Urinary bladder (tissue), 4 donors: ENCODE data around the gene FAM222A. TPM values are rescaled to one million over a fixed set of nuclear protein-coding genes. Genes with fewer than 3 reads are reported as not detected.
"Not testable (repeated sequence)": the region's sequence is repeated elsewhere in the genome, so short reads cannot be mapped to it uniquely, and the experiment has no call there.

Source experiments
- DNase-seq: peaks from one replicate; pipeline ENCODE4 v3.0.0-alpha.2; 2015; ENCODE audit errors: extremely low spot score
- H3K27ac ChIP-seq: one replicate; pipeline ENCODE4 v1.5.1; 2013; ENCODE audit warnings: low read depth, mild to moderate bottlenecking, moderate library complexity
- H3K36me3 ChIP-seq: one replicate; pipeline ENCODE4 v1.6.1; 2013; ENCODE audit warnings: mild to moderate bottlenecking, moderate library complexity; ENCODE audit not compliant: insufficient read depth
- H3K4me1 ChIP-seq: one replicate; pipeline ENCODE4 v1.6.1; 2013; ENCODE audit warnings: mild to moderate bottlenecking, moderate library complexity; ENCODE audit not compliant: insufficient read depth
- H3K4me3 ChIP-seq: one replicate; pipeline ENCODE4 v1.5.1; 2013; ENCODE audit warnings: low read depth, low read length
- WGBS: extraction: QIAGEN DNeasy Blood & Tissue Kit; methylation state at CpG from one replicate; pipeline ENCODE4 v1.1.7; 2013; 5-methylcytosine and 5-hydroxymethylcytosine counted together
- polyA plus RNA-seq: library from polyadenylated mRNA; stranded (reverse); fragments of 200-250 nt; gene quantifications from one replicate; pipeline ENCODE4 v1.2.3, GENCODE V29; 2013
- total RNA-seq: library from RNA; depleted of rRNA; stranded (reverse); fragments of >200 nt; gene quantifications from one replicate; pipeline ENCODE4 v1.2.3, GENCODE V29; 2014
- donor health status: healthy with polysubstance abuse.
- donor health status: healthy.

The FAM222A gene
- total and polyA plus RNA-seq, 2 donors, result 1.2 TPM

GRCh38 chr12:109682708-109683060 lies 30.9 kb upstream of the FAM222A start:
- no peak for DNase-seq

DNA sequence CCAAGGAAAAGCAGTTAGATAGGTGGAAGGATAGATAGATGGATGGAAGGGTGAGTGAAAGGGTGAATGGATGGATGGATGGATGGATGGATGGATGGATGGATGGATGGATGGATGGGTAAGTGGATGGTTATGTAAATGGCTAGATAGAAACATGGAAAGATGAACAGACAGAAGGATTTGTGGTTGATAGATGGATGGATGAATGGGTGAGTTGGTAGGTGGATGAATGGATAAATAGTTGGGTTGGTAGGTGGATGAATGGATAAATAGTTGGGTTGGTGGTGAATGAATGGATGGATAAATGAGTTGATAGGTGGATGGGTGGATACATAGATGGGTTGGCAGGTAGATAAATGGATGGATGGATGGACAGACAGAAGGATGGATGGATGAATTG lies 30.3 kb upstream of the FAM222A start:
- no peaks in the 10 kb centered on the region for H3K4me1 ChIP-seq
- H3K36me3 ChIP-seq, result no peaks in the 10 kb centered on the region
- DNase-seq, result no peak
- H3K4me3 ChIP-seq, result no peak overlapping the region
- no peak overlapping the region for H3K27ac ChIP-seq

More at GRCh38 chr12:109682708-109683060, 30.9 kb upstream of the FAM222A start:
- no peaks in the 10 kb centered on the region for H3K4me1 ChIP-seq
- no peak overlapping the region for H3K4me3 ChIP-seq
- H3K36me3 ChIP-seq, result no peaks in the 10 kb centered on the region
- H3K27ac ChIP-seq, result no peak overlapping the region
- WGBS, result 93% methylated on average over 1 of the region's 1 CpG

GRCh38 chr12:109685574-109686447 lies 27.8 kb upstream of the FAM222A start:
- WGBS, result 82% methylated on average over 10 of the region's 10 CpGs

GRCh38 chr12:109686523-109686922 lies 27.1 kb upstream of the FAM222A start:
- Histone ChIP-seq H3K27ac (no peak overlapping the region), H3K4me1 (no peaks in the 10 kb centered on the region), H3K36me3 (no peaks in the 10 kb centered on the region), H3K4me3 (no peak overlapping the region)
- 92% methylated on average over 7 of the region's 7 CpGs for WGBS
- DNase-seq, result no peak

More at GRCh38 chr12:109685574-109686447, 27.8 kb upstream of the FAM222A start:
- Histone ChIP-seq H3K27ac (no peak overlapping the region), H3K4me3 (no peak overlapping the region), H3K36me3 (no peaks in the 10 kb centered on the region), H3K4me1 (no peaks in the 10 kb centered on the region)
- DNase-seq, result no peak

GRCh38 chr12:109687250-109687649 lies 26.4 kb upstream of the FAM222A start:
- H3K27ac ChIP-seq, result no peak overlapping the region
- no peaks in the 10 kb centered on the region for H3K36me3 ChIP-seq
- H3K4me1 ChIP-seq, result no peaks in the 10 kb centered on the region
- no peak overlapping the region for H3K4me3 ChIP-seq
- no peak for DNase-seq
- WGBS, result 81% methylated on average over 6 of the region's 6 CpGs

- no peak overlapping the region for H3K27ac ChIP-seq
- 90% methylated on average over 3 of the region's 3 CpGs for WGBS
- no peaks in the 10 kb centered on the region for H3K4me1 ChIP-seq
- DNase-seq, result no peak
- no peaks in the 10 kb centered on the region for H3K36me3 ChIP-seq
- no peak overlapping the region for H3K4me3 ChIP-seq
These were observed 24.2 kb upstream of the FAM222A start for GRCh38 chr12:109689426-109689825.

DNA sequence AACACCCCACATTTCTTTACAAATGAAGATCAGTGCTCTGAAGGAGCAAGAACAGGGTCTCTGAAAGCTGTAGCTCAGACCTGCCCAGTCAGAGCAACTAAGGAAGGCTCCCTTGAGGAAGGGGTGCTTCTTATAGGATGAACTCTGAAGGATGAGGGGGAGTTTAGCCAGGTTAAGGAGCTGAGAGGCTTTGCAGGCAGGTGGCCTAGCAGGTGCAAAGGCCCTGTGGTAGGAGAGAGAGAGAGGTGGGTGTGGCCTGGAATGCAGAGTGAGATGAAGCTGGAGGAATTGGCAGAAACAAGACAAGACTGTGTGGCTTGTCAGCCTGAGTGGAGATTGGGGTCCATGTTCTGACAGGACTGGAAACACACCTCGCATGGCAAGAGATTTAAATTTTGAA lies 20.5 kb upstream of the FAM222A start:
- no peaks in the 10 kb centered on the region for H3K4me1 ChIP-seq
- DNase-seq, result no peak
- WGBS, result 67% methylated on average over 1 of the region's 1 CpG
- no peak overlapping the region for H3K27ac ChIP-seq
- H3K4me3 ChIP-seq, result no peak overlapping the region
- H3K36me3 ChIP-seq, result no peaks in the 10 kb centered on the region

DNA sequence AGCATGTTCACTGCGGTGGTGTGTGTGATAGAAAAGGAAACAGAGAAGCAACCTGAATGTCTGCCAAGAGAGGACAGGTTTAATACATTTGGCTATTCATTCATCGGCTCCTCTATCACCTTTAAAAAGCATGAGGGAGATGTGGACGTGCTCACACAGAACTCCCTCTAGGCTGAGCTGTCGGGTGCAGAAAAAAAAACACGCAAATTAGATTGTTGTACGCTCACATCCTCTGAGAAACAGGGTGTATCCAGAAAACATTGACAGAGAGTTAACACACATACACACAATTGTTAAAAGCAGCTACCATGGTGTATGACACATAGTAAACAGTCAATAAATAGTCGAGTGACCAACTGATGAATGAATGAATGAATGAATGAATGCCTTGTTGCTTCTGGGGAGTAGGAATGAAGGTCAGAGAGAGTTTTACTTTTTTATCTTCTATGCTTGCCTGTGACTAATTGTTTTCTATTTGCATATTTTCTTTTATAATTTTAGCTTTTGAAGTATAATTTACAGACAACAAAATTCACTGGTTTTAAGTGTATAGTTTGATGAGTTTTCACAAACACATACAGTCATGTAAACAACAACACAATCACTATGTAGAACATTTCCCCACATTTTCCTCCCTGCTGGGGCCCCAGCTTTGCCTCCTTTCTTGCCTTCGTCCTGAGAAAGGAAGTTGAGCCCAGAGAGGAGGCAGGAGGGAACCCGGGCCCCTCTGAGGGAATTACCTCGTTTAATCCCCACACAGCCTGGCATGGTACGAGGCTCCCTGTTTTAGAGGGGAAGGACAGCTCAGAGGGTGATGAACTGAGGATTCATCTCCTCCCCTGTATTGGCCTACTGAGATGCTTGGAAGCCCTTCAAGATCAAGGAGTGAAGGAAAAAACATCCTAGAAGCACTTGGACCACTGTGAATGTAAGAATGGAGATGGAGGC lies 19.7 kb upstream of the FAM222A start:
- no peak overlapping the region for H3K4me3 ChIP-seq
- no peak overlapping the region for H3K27ac ChIP-seq
- H3K4me1 ChIP-seq, result no peaks in the 10 kb centered on the region
- 35% methylated on average over 11 of the region's 11 CpGs for WGBS
- no peaks in the 10 kb centered on the region for H3K36me3 ChIP-seq
- no peak for DNase-seq

- not testable (repeated sequence) for H3K27ac ChIP-seq, H3K4me1 ChIP-seq, DNase-seq, H3K36me3 ChIP-seq, H3K4me3 ChIP-seq
- WGBS, result 78% methylated on average over 6 of the region's 6 CpGs
These were observed 19.0 kb upstream of the FAM222A start for GRCh38 chr12:109694629-109695028.

DNA sequence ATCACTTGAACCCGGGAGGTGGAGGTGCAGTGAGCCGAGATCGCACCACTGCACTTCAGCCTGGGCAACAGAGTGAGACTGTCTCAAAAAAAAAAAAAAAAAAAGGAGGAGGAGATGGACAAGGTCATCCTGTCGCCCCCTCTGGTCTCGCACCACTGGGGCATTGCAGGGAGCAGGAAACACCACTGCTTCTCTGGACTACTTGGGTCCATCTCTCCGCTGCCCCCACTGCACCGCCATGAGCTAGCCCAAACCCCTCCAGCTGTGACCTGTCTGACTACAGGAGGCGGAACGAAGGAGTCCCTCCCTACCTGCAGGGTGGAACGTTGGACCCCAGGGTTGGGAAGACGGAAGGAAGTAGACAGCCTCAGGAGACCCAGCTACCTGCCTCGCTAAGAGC lies 18.2 kb upstream of the FAM222A start:
- Histone ChIP-seq H3K4me3 (no peak overlapping the region), H3K36me3 (no peaks in the 10 kb centered on the region), H3K4me1 (no peaks in the 10 kb centered on the region), H3K27ac (no peak overlapping the region)
- no peak for DNase-seq
- WGBS, result 47% methylated on average over 12 of the region's 12 CpGs

- H3K4me1 ChIP-seq, result no peaks in the 10 kb centered on the region
- no peaks in the 10 kb centered on the region for H3K36me3 ChIP-seq
- peak; percentile 73 for DNase-seq
- H3K4me3 ChIP-seq, result no peak overlapping the region
- H3K27ac ChIP-seq, result no peak overlapping the region
- 21% methylated on average over 6 of the region's 6 CpGs for WGBS
These were observed 17.6 kb upstream of the FAM222A start for GRCh38 chr12:109695961-109696461.

DNA sequence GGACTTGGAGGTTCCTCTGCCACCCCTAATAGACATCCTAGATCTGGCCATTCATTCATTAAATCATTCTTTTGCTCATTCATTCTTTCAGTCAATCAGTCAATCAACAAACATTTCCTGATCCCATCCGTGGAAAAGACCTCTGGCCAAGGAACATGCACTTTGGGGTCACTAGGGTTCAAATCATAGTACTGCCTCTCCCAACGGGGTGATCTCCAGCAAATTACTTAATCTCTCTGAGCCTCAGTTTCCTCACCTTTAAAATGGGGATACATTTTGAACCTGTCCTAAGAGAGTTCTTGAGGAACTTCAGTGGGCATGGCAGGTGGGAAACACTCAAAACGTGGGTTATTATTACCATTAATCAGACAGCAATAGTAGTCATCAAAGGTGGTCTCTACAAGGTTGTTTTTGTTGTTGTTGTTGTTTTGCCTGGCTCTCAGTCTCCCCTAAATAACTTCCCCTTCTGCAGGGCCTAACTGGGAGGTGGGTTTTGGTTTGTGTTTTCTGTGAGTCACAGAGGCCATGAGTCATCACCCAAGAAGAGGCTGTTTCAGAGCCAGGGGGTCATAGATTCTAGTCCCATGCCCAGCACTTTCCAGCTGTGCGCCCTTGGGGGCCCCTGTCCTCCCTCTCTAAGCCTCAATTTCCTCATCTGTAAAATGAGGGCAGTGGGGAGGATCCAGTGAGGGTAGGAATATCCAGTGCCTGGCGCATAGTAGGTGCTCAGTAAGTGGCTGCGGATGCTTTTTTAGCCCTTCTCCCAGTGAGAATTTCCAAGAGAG lies 16.9 kb upstream of the FAM222A start:
- no peaks in the 10 kb centered on the region for H3K4me1 ChIP-seq
- no peak overlapping the region for H3K4me3 ChIP-seq
- no peaks in the 10 kb centered on the region for H3K36me3 ChIP-seq
- 65% methylated on average over 6 of the region's 6 CpGs for WGBS
- no peak for DNase-seq
- no peak overlapping the region for H3K27ac ChIP-seq

DNA sequence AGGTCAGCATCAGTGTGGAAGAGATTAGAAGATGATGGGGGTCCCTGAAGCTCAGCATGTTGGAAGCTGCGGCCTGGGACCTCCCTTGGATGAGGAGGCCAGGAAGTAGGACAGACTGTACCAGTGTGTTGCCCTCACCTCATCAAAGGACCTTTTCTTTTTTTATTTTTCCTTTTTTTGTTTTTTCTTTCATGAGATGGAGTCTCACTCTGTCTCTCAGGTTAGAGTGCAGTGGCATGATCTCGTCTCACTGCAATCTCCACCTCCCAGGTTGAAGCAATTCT lies 16.4 kb upstream of the FAM222A start:
- WGBS, result 94% methylated on average over 2 of the region's 2 CpGs
- no peaks in the 10 kb centered on the region for H3K4me1 ChIP-seq
- no peak overlapping the region for H3K4me3 ChIP-seq
- DNase-seq, result no peak
- no peak overlapping the region for H3K27ac ChIP-seq
- H3K36me3 ChIP-seq, result no peaks in the 10 kb centered on the region
